ENCODE measurements around the gene PLA2G4D. TPM values are rescaled to one million over a fixed set of nuclear protein-coding genes. Genes with fewer than 3 reads are reported as not detected.

The PLA2G4D gene
- total RNA-seq, 1 donor from 2014 or later, result not detected

GRCh38 chr15:42065033-42065432, 29.3 kb downstream of the PLA2G4D start:
- Mint-ChIP-seq H3K27me3 (peaks cover 25% of the 10 kb centered on the region), H3K4me3 (no peak overlapping the region), H3K9me3 (peaks cover 4% of the 10 kb centered on the region), H3K27ac (no peak overlapping the region), H3K36me3 (ENCODE audit: low read depth) (no peaks in the 10 kb centered on the region), H3K4me1 (peaks cover 2% of the 10 kb centered on the region)
- intact Hi-C loops (cut with micrococcal nuclease), result no loop called here
- ATAC-seq (ENCODE audit: low read depth) (no peak), DNase-seq (no peak)
- CTCF ChIA-PET, result interaction anchor here (0.8 to 1.3 kb wide), 2 partner anchors 28 to 75 kb away, joined by 3 to 5 read pairs; no protein-coding TSS in a partner anchor
- POLR2A ChIA-PET, result no interaction called here
- no peak for TF ChIP-seq CTCF (IDR thresholded peaks at IDR 0.05)

GRCh38 chr15:42064271-42064670, 30.1 kb downstream of the PLA2G4D start:
- H3K4me1 Mint-ChIP-seq, result peaks cover 5% of the 10 kb centered on the region
- no peak overlapping the region for H3K4me3 Mint-ChIP-seq
- no peak for DNase-seq
- TF ChIP-seq CTCF (IDR thresholded peaks at IDR 0.05), result no peak
- H3K36me3 Mint-ChIP-seq (ENCODE audit: low read depth), result no peaks in the 10 kb centered on the region
- no peak for ATAC-seq (ENCODE audit: low read depth)
- peaks cover 4% of the 10 kb centered on the region for H3K9me3 Mint-ChIP-seq
- intact Hi-C loops (cut with micrococcal nuclease), result no loop called here
- CTCF ChIA-PET, result interaction anchor here (1.2 to 1.4 kb wide), 2 partner anchors 103 to 160 kb away, joined by 3 read pairs; no protein-coding TSS in a partner anchor
- H3K27ac Mint-ChIP-seq, result no peak overlapping the region
- peaks cover 25% of the 10 kb centered on the region for H3K27me3 Mint-ChIP-seq
- POLR2A ChIA-PET, result interaction anchor here (0.7 kb wide), 1 partner anchor 64 kb away, joined by 4 read pairs; no protein-coding TSS in a partner anchor

GRCh38 chr15:42063122-42063848, 31.1 kb downstream of the PLA2G4D start:
- ChIA-PET POLR2A (no interaction called here), CTCF (interaction anchor here (0.7 to 1.4 kb wide), 3 partner anchors 73 to 159 kb away, joined by 3 to 5 read pairs (median 3); no protein-coding TSS in a partner anchor)
- Mint-ChIP-seq H3K27me3 (peaks cover 26% of the 10 kb centered on the region), H3K4me1 (peaks cover 5% of the 10 kb centered on the region), H3K27ac (no peak overlapping the region), H3K36me3 (ENCODE audit: low read depth) (no peaks in the 10 kb centered on the region), H3K9me3 (peaks cover 4% of the 10 kb centered on the region), H3K4me3 (no peak overlapping the region)
- TF ChIP-seq CTCF (IDR thresholded peaks at IDR 0.05), result no peak
- no peak for DNase-seq
- intact Hi-C loops (cut with micrococcal nuclease), result no loop called here
- no peak for ATAC-seq (ENCODE audit: low read depth)

- Mint-ChIP-seq H3K4me1 (peaks cover 5% of the 10 kb centered on the region), H3K9me3 (no peaks in the 10 kb centered on the region), H3K27me3 (peaks cover 29% of the 10 kb centered on the region), H3K27ac (no peak overlapping the region), H3K4me3 (no peak overlapping the region), H3K36me3 (ENCODE audit: low read depth) (no peaks in the 10 kb centered on the region)
- DNase-seq (no peak), ATAC-seq (ENCODE audit: low read depth) (no peak)
- ChIA-PET CTCF (interaction anchor here (0.7 to 3.8 kb wide), 3 partner anchors 17 to 72 kb away, joined by 3 to 46 read pairs (median 5); no protein-coding TSS in a partner anchor), POLR2A (interaction anchor here (0.6 kb wide), 2 partner anchors 290 to 1168 kb away, joined by 4 read pairs; partner anchors contain the start of gene VPS18)
- intact Hi-C loops (cut with micrococcal nuclease), result no loop called here
- TF ChIP-seq CTCF (IDR thresholded peaks at IDR 0.05), result no peak
Observed at GRCh38 chr15:42062284-42062806, 32.0 kb downstream of the PLA2G4D start.

GRCh38 chr15:42060797-42061196, 33.6 kb downstream of the PLA2G4D start:
- CTCF ChIA-PET, result interaction anchor here (0.9 to 3.8 kb wide), 6 partner anchors 9 to 76 kb away, joined by 3 to 46 read pairs (median 4); no protein-coding TSS in a partner anchor
- no peak for ATAC-seq (ENCODE audit: low read depth)
- POLR2A ChIA-PET, result no interaction called here
- no peak overlapping the region for H3K27ac Mint-ChIP-seq
- H3K27me3 Mint-ChIP-seq, result peaks cover 36% of the 10 kb centered on the region
- DNase-seq, result no peak
- H3K4me3 Mint-ChIP-seq, result no peak overlapping the region
- no peak for TF ChIP-seq CTCF (IDR thresholded peaks at IDR 0.05)
- no peaks in the 10 kb centered on the region for H3K36me3 Mint-ChIP-seq (ENCODE audit: low read depth)
- intact Hi-C loops (cut with micrococcal nuclease), result no loop called here
- peaks cover 13% of the 10 kb centered on the region for H3K4me1 Mint-ChIP-seq
- no peaks in the 10 kb centered on the region for H3K9me3 Mint-ChIP-seq

Measured in activated B cell treated with CpG ODN at 0.5 μM for 24 hours (primary cell).